GM23338 (cell line): ENCODE measurements around the gene GAP43. TPM values are rescaled to one million over a fixed set of nuclear protein-coding genes. Genes with fewer than 3 reads are reported as not detected.

ENCODE experiments used
- ATAC-seq: fragments of 200-7000 bp; cut with Tn5 transposase; 3 replicates; pipeline ENCODE4 v1.9.1; 2020
- DNase-seq: peaks from one replicate; pipeline ENCODE4 v3.0.0-alpha.2; 2015; ENCODE audit warnings: low spot score
- H2AFZ ChIP-seq: fragments of 200-600 bp; sonication (generic); 2 replicates; pipeline ENCODE4 v1.8.0; 2016; ENCODE audit warnings: antibody characterized with exemption, mild to moderate bottlenecking, moderate library complexity
- H3F3A ChIP-seq: fragments of 200-600 bp; sonication (generic); replicated peaks from 2 replicates; pipeline ENCODE4 v1.8.0; 2017; ENCODE audit warnings: antibody characterized with exemption, mixed run types, low read depth
- H3K27ac ChIP-seq: fragments of 200-600 bp; sonication (generic); 2 replicates; pipeline ENCODE4 v1.6.1; 2016; ENCODE audit warnings: low read depth
- H3K27me3 ChIP-seq: fragments of 200-600 bp; sonication (generic); 2 replicates; pipeline ENCODE4 v1.8.0; 2016; ENCODE audit warnings: mild to moderate bottlenecking, mixed run types, moderate library complexity; ENCODE audit not compliant: insufficient read depth
- H3K36me3 ChIP-seq: fragments of 200-600 bp; sonication (generic); 2 replicates; pipeline ENCODE4 v1.8.0; 2016; ENCODE audit warnings: mild to moderate bottlenecking; ENCODE audit not compliant: insufficient read depth
- H3K4me1 ChIP-seq: fragments of 200-600 bp; sonication (generic); 2 replicates; pipeline ENCODE4 v1.8.0; 2016; ENCODE audit warnings: mild to moderate bottlenecking, moderate library complexity; ENCODE audit not compliant: insufficient read depth
- H3K4me2 ChIP-seq: fragments of 200-600 bp; sonication (generic); 2 replicates; pipeline ENCODE4 v1.7.1; 2017; ENCODE audit warnings: mixed run types
- H3K4me3 ChIP-seq: fragments of 200-600 bp; sonication (generic); 2 replicates; pipeline ENCODE4 v1.6.1; 2016; ENCODE audit warnings: mixed run types
- H3K79me2 ChIP-seq: fragments of 200-600 bp; sonication (generic); replicated peaks from 2 replicates; pipeline ENCODE4 v1.8.0; 2017; ENCODE audit warnings: mild to moderate bottlenecking; ENCODE audit not compliant: insufficient read depth
- H3K9me2 ChIP-seq: fragments of 200-600 bp; sonication (generic); 2 replicates; pipeline ENCODE4 v1.8.0; 2017; ENCODE audit not compliant: insufficient read depth
- H4K20me1 ChIP-seq: fragments of 200-600 bp; sonication (generic); replicated peaks from 2 replicates; pipeline ENCODE4 v1.8.0; 2017; ENCODE audit warnings: mild to moderate bottlenecking; ENCODE audit not compliant: insufficient read depth
- H3K27ac Mint-ChIP-seq: 2 replicates; pipeline ENCODE4 v1.8.0; 2020; ENCODE audit warnings: inconsistent platforms, mild to moderate bottlenecking, moderate library complexity, mixed read lengths
- H3K27me3 Mint-ChIP-seq: 3 replicates; pipeline ENCODE4 v1.8.0; 2022; ENCODE audit warnings: low read depth, mild to moderate bottlenecking, moderate library complexity, mixed read lengths, inconsistent platforms; ENCODE audit not compliant: insufficient read depth, poor library complexity
- H3K36me3 Mint-ChIP-seq: 3 replicates; pipeline ENCODE4 v1.8.0; 2021; ENCODE audit warnings: low read depth, mild to moderate bottlenecking, inconsistent platforms, moderate library complexity, mixed read lengths
- H3K4me1 Mint-ChIP-seq: 3 replicates; pipeline ENCODE4 v1.8.0; 2020; ENCODE audit warnings: mild to moderate bottlenecking, inconsistent platforms, mixed read lengths
- H3K4me3 Mint-ChIP-seq: 3 replicates; pipeline ENCODE4 v1.8.0; 2021; ENCODE audit warnings: moderate library complexity, mild to moderate bottlenecking, inconsistent platforms, mixed read lengths
- H3K9me3 Mint-ChIP-seq: 3 replicates; pipeline ENCODE4 v1.8.0; 2020; ENCODE audit warnings: moderate library complexity, mild to moderate bottlenecking, inconsistent platforms, mixed read lengths
- CREB1 ChIP-seq: fragments of 250-450 bp; sonication (Bioruptor Pico); IDR thresholded peaks from 2 replicates; pipeline ENCODE4 v1.5.0; 2020; ENCODE audit warnings: low read depth, mild to moderate bottlenecking, moderate library complexity
- EZH2 ChIP-seq: fragments of 200-600 bp; sonication (generic); IDR thresholded peaks from one replicate; pipeline ENCODE4 v1.8.0; 2017; ENCODE audit warnings: antibody characterized with exemption, mild to moderate bottlenecking, low read depth; ENCODE audit not compliant: unreplicated experiment
- EZH2phosphoT487 ChIP-seq: fragments of 200-600 bp; sonication (generic); IDR thresholded peaks from one replicate; pipeline ENCODE4 v1.8.1; 2018; ENCODE audit warnings: antibody characterized with exemption; ENCODE audit not compliant: unreplicated experiment
- JUNB ChIP-seq: IDR thresholded peaks from one replicate; pipeline ENCODE4 v1.6.1; 2016; ENCODE audit warnings: antibody characterized with exemption; ENCODE audit not compliant: unreplicated experiment
- NANOG ChIP-seq: IDR thresholded peaks from 2 replicates; pipeline ENCODE4 v1.6.1; 2016; ENCODE audit warnings: antibody characterized with exemption, borderline replicate concordance
- POLR2AphosphoS5 ChIP-seq: IDR thresholded peaks from 2 replicates; pipeline ENCODE4 v1.6.1; 2016; ENCODE audit warnings: antibody characterized with exemption, low read depth
- STAT1 ChIP-seq: IDR thresholded peaks from one replicate; pipeline ENCODE4 v1.6.1; 2016; ENCODE audit warnings: antibody characterized with exemption; ENCODE audit not compliant: unreplicated experiment
- ZNF114 ChIP-seq: fragments of 250-450 bp; sonication (Bioruptor Pico); IDR thresholded peaks from 2 replicates; pipeline ENCODE4 v1.5.0; 2020; ENCODE audit warnings: mild to moderate bottlenecking, moderate library complexity
- ZNF331 ChIP-seq: fragments of 250-450 bp; sonication (Bioruptor Pico); IDR thresholded peaks from 2 replicates; pipeline ENCODE4 v1.5.0; 2020; ENCODE audit warnings: low read depth, mild to moderate bottlenecking, moderate library complexity
- polyA plus RNA-seq: library from polyadenylated mRNA; unstranded; fragments of >200 nt; fragmentation: Nextera tagmentation; extraction: Ambion mirVana; gene quantifications from 2 replicates; pipeline ENCODE4 v1.2.1, GENCODE V29; 2016
- total RNA-seq: library from RNA; depleted of rRNA; stranded (reverse); fragments of >200 nt; shearing (Covaris generic); gene quantifications from 2 replicates; pipeline ENCODE4 v1.2.3, GENCODE V29; 2014
- TF ChIP-seq, protein P1 (sequence below): fragments of 250-450 bp; sonication (Bioruptor Pico); IDR thresholded peaks from 2 replicates; pipeline ENCODE4 v1.5.0; 2020; ENCODE audit warnings: mild to moderate bottlenecking, moderate library complexity
- TF ChIP-seq, protein P2 (sequence below): IDR thresholded peaks from one replicate; pipeline ENCODE4 v1.6.1; 2018; ENCODE audit warnings: antibody characterized with exemption; ENCODE audit not compliant: unreplicated experiment
- TF ChIP-seq, protein P3 (sequence below), 2 experiments: fragments of 200-600 bp in 1 of 2; sonication (generic) in 1 of 2; conservative IDR thresholded peaks; 2 replicates each; pipeline versions ENCODE4 v1.5.1 to v1.6.1; 2016 to 2017; ENCODE audit warnings: antibody characterized with exemption in 2 of 2, low read depth in 2 of 2, mild to moderate bottlenecking in 2 of 2, moderate library complexity in 1 of 2
- TF ChIP-seq, protein P4 (sequence below): IDR thresholded peaks from 2 replicates; pipeline ENCODE4 v1.6.1; 2016; ENCODE audit warnings: antibody characterized with exemption

The GAP43 gene
- total and polyA plus RNA-seq, 2 experiments from 2014 or later = 16.1 to 48.1 TPM

DNA sequence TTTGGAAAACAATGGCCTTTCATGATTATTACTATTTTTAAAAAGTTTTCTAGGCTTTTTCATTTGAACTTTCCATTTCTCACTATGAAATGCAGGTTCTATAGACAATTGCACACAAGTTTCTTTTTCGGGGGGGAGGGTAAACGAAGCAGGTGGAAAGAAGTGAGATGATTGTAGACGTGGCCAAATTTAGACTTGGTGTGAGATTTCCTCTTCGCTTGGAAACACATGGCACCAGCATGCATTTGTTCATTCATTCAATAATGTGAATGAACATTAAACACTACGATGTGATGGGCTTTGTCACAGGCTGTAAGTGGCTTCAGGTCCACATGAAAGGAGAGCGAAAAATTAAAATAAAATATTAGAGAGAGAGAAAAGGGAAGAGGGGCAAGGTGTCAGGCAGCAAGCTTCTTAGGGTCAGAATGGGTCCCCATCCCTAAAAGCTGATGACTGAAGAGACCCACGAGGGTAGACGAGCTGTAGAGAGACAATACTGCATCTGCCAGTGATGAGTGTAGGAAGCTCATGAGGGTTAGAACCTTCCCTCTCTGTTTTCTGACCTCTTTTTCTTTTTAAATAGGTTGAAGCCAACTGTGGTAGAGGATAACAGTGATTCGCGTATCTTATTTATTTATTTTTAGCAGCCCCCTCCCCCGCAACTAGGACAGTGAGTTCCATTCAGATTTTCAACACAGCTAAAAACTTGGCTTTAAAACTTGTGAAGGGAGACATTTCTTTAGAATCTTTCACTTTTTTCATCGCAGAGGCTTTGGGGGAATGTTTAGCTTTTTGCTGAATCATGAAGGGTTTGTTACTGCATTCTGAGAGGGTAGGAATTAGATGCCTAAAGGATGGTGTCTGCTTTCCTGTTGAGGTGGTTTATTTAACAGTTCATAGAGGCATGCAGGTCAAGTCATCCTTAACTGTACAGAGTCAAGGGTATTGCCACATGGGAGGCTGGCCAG, 36.2 kb downstream of the GAP43 start:
- peak; percentile 3; the same call in 2 of the 3 replicates for ATAC-seq
- peak overlapping the region; percentile 92 for H3K4me3 Mint-ChIP-seq
- peak overlapping the region; percentile 74 for H3K4me3 ChIP-seq
- DNase-seq = no peak
- no peaks in the 10 kb centered on the region for H3K9me2 ChIP-seq
- no peaks in the 10 kb centered on the region for H3K27me3 ChIP-seq
- peaks cover 6% of the 10 kb centered on the region for H3K79me2 ChIP-seq
- H3K36me3 ChIP-seq = no peaks in the 10 kb centered on the region
- H3K27ac Mint-ChIP-seq = peak overlapping the region; percentile 93
- H2AFZ ChIP-seq = no peak overlapping the region
- H3K4me1 Mint-ChIP-seq = peaks cover 36% of the 10 kb centered on the region
- peaks cover 27% of the 10 kb centered on the region for H3K4me1 ChIP-seq
- H3K9me3 Mint-ChIP-seq = no peaks in the 10 kb centered on the region; the same call in 2 of the 3 replicates
- peaks cover 8% of the 10 kb centered on the region for H3K27me3 Mint-ChIP-seq
- H3K27ac ChIP-seq = peak overlapping the region; percentile 99
- H3K4me2 ChIP-seq = peak overlapping the region; percentile 89
- TF ChIP-seq, protein P1, sequence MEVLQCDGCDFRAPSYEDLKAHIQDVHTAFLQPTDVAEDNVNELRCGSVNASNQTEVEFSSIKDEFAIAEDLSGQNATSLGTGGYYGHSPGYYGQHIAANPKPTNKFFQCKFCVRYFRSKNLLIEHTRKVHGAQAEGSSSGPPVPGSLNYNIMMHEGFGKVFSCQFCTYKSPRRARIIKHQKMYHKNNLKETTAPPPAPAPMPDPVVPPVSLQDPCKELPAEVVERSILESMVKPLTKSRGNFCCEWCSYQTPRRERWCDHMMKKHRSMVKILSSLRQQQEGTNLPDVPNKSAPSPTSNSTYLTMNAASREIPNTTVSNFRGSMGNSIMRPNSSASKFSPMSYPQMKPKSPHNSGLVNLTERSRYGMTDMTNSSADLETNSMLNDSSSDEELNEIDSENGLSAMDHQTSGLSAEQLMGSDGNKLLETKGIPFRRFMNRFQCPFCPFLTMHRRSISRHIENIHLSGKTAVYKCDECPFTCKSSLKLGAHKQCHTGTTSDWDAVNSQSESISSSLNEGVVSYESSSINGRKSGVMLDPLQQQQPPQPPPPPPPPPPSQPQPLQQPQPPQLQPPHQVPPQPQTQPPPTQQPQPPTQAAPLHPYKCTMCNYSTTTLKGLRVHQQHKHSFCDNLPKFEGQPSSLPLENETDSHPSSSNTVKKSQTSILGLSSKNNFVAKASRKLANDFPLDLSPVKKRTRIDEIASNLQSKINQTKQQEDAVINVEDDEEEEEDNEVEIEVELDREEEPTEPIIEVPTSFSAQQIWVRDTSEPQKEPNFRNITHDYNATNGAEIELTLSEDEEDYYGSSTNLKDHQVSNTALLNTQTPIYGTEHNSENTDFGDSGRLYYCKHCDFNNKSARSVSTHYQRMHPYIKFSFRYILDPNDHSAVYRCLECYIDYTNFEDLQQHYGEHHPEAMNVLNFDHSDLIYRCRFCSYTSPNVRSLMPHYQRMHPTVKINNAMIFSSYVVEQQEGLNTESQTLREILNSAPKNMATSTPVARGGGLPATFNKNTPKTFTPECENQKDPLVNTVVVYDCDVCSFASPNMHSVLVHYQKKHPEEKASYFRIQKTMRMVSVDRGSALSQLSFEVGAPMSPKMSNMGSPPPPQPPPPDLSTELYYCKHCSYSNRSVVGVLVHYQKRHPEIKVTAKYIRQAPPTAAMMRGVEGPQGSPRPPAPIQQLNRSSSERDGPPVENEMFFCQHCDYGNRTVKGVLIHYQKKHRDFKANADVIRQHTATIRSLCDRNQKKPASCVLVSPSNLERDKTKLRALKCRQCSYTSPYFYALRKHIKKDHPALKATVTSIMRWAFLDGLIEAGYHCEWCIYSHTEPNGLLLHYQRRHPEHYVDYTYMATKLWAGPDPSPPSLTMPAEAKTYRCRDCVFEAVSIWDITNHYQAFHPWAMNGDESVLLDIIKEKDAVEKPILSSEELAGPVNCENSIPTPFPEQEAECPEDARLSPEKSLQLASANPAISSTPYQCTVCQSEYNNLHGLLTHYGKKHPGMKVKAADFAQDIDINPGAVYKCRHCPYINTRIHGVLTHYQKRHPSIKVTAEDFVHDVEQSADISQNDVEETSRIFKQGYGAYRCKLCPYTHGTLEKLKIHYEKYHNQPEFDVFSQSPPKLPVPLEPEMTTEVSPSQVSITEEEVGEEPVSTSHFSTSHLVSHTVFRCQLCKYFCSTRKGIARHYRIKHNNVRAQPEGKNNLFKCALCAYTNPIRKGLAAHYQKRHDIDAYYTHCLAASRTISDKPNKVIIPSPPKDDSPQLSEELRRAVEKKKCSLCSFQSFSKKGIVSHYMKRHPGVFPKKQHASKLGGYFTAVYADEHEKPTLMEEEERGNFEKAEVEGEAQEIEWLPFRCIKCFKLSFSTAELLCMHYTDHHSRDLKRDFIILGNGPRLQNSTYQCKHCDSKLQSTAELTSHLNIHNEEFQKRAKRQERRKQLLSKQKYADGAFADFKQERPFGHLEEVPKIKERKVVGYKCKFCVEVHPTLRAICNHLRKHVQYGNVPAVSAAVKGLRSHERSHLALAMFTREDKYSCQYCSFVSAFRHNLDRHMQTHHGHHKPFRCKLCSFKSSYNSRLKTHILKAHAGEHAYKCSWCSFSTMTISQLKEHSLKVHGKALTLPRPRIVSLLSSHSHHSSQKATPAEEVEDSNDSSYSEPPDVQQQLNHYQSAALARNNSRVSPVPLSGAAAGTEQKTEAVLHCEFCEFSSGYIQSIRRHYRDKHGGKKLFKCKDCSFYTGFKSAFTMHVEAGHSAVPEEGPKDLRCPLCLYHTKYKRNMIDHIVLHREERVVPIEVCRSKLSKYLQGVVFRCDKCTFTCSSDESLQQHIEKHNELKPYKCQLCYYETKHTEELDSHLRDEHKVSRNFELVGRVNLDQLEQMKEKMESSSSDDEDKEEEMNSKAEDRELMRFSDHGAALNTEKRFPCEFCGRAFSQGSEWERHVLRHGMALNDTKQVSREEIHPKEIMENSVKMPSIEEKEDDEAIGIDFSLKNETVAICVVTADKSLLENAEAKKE = no peak
- TF ChIP-seq CREB1 (CRISPR knock-in tag) (no peak), JUNB (no peak), POLR2AphosphoS5 (no peak), ZNF331 (CRISPR knock-in tag) (no peak), EZH2 (no peak), NANOG (no peak), STAT1 (no peak), ZNF114 (CRISPR knock-in tag) (no peak), EZH2phosphoT487 (no peak)
- TF ChIP-seq, protein P2, sequence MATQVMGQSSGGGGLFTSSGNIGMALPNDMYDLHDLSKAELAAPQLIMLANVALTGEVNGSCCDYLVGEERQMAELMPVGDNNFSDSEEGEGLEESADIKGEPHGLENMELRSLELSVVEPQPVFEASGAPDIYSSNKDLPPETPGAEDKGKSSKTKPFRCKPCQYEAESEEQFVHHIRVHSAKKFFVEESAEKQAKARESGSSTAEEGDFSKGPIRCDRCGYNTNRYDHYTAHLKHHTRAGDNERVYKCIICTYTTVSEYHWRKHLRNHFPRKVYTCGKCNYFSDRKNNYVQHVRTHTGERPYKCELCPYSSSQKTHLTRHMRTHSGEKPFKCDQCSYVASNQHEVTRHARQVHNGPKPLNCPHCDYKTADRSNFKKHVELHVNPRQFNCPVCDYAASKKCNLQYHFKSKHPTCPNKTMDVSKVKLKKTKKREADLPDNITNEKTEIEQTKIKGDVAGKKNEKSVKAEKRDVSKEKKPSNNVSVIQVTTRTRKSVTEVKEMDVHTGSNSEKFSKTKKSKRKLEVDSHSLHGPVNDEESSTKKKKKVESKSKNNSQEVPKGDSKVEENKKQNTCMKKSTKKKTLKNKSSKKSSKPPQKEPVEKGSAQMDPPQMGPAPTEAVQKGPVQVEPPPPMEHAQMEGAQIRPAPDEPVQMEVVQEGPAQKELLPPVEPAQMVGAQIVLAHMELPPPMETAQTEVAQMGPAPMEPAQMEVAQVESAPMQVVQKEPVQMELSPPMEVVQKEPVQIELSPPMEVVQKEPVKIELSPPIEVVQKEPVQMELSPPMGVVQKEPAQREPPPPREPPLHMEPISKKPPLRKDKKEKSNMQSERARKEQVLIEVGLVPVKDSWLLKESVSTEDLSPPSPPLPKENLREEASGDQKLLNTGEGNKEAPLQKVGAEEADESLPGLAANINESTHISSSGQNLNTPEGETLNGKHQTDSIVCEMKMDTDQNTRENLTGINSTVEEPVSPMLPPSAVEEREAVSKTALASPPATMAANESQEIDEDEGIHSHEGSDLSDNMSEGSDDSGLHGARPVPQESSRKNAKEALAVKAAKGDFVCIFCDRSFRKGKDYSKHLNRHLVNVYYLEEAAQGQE = no peak
- TF ChIP-seq, protein P3, sequence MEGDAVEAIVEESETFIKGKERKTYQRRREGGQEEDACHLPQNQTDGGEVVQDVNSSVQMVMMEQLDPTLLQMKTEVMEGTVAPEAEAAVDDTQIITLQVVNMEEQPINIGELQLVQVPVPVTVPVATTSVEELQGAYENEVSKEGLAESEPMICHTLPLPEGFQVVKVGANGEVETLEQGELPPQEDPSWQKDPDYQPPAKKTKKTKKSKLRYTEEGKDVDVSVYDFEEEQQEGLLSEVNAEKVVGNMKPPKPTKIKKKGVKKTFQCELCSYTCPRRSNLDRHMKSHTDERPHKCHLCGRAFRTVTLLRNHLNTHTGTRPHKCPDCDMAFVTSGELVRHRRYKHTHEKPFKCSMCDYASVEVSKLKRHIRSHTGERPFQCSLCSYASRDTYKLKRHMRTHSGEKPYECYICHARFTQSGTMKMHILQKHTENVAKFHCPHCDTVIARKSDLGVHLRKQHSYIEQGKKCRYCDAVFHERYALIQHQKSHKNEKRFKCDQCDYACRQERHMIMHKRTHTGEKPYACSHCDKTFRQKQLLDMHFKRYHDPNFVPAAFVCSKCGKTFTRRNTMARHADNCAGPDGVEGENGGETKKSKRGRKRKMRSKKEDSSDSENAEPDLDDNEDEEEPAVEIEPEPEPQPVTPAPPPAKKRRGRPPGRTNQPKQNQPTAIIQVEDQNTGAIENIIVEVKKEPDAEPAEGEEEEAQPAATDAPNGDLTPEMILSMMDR (conservative IDR thresholded peaks at IDR 0.05; ENCODE audit: low read depth in 2 of 2) = no peak
- TF ChIP-seq, protein P4, sequence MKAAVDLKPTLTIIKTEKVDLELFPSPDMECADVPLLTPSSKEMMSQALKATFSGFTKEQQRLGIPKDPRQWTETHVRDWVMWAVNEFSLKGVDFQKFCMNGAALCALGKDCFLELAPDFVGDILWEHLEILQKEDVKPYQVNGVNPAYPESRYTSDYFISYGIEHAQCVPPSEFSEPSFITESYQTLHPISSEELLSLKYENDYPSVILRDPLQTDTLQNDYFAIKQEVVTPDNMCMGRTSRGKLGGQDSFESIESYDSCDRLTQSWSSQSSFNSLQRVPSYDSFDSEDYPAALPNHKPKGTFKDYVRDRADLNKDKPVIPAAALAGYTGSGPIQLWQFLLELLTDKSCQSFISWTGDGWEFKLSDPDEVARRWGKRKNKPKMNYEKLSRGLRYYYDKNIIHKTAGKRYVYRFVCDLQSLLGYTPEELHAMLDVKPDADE = no peak
- H4K20me1 ChIP-seq = no peaks in the 10 kb centered on the region
- H3F3A ChIP-seq = peaks cover 7% of the 10 kb centered on the region; the same call in 1 of the 2 replicates
- H3K36me3 Mint-ChIP-seq = no peaks in the 10 kb centered on the region
